Fibroblast of skin of abdomen (primary cell): ENCODE results near the gene TACC2.
"Not testable (repeated sequence)": the region's sequence is repeated elsewhere in the genome, so short reads cannot be mapped to it uniquely, and the experiment has no call there.

Source experiments
- DNase-seq: peaks from one replicate; pipeline ENCODE4 v3.0.0-alpha.2; 2013

TACC2 gene

GRCh38 chr10:122097935-122098334, 109.0 kb downstream of the TACC2 start:
- no peak for DNase-seq

GRCh38 chr10:122098924-122099323, 110.0 kb downstream of the TACC2 start:
- no peak for DNase-seq

GRCh38 chr10:122099562-122099961, 110.6 kb downstream of the TACC2 start:
- DNase-seq: no peak

- DNase-seq: no peak
These were observed 113.3 kb downstream of the TACC2 start for GRCh38 chr10:122102146-122102868.

GRCh38 chr10:122102869-122103525, 114.0 kb downstream of the TACC2 start:
- no peak for DNase-seq

GRCh38 chr10:122103592-122103991, 114.6 kb downstream of the TACC2 start:
- no peak for DNase-seq

- not testable (repeated sequence) for DNase-seq
These were observed 119.8 kb downstream of the TACC2 start for GRCh38 chr10:122108786-122109185.

GRCh38 chr10:122112021-122112616, 123.2 kb downstream of the TACC2 start:
- no peak for DNase-seq

GRCh38 chr10:122112625-122113160, 123.7 kb downstream of the TACC2 start:
- DNase-seq: peak; percentile 86

- peak; percentile 64 for DNase-seq
These were observed 124.4 kb downstream of the TACC2 start for GRCh38 chr10:122113161-122113944.

GRCh38 chr10:122113945-122114747, 125.2 kb downstream of the TACC2 start:
- DNase-seq: no peak

GRCh38 chr10:122115874-122116273, 126.9 kb downstream of the TACC2 start:
- DNase-seq: no peak

GRCh38 chr10:122116331-122116730, 127.4 kb downstream of the TACC2 start:
- no peak for DNase-seq

GRCh38 chr10:122117475-122117874, 128.5 kb downstream of the TACC2 start:
- no peak for DNase-seq

GRCh38 chr10:122120008-122120744, 131.2 kb downstream of the TACC2 start:
- DNase-seq: no peak

GRCh38 chr10:122121059-122121458, 132.1 kb downstream of the TACC2 start:
- no peak for DNase-seq

GRCh38 chr10:122122493-122122892, 133.5 kb downstream of the TACC2 start:
- no peak for DNase-seq

- no peak for DNase-seq
These were observed 134.2 kb downstream of the TACC2 start for GRCh38 chr10:122123186-122123585.

- DNase-seq: no peak
These were observed 135.4 kb downstream of the TACC2 start for GRCh38 chr10:122124342-122124741.

GRCh38 chr10:122124808-122125207, 135.8 kb downstream of the TACC2 start:
- DNase-seq: no peak
